H1 (cell line): ENCODE measurements around the gene DACT1. TPM values are rescaled to one million over a fixed set of nuclear protein-coding genes. Genes with fewer than 3 reads are reported as not detected.

Source experiments
- CTCF ChIA-PET: fragments of 300-600 bp; sonication (Branson Sonifier 250); formaldehyde crosslinking; loops from one replicate; lab custom pipeline; 2021; ENCODE audit not compliant: partially characterized antibody; lab: Charles Lee
- POLR2A ChIA-PET: fragments of 300-600 bp; sonication (Branson Sonifier 250); formaldehyde crosslinking; loops from one replicate; lab custom pipeline; 2021; ENCODE audit warnings: inconsistent platforms; ENCODE audit not compliant: partially characterized antibody; lab: Charles Lee
- DNase-seq, 2 experiments: peaks; one replicate each; pipeline versions ENCODE4 v3.0.0 to v3.0.0-alpha.2; 2010 to 2022; ENCODE audit warnings: low spot score in 2 of 2, low read depth in 1 of 2, mixed read lengths in 1 of 2
- FAIRE-seq: peaks from 2 replicates; lab custom pipeline; 2011; peaks lifted over from hg19 to GRCh38; lab: Jason Lieb, UNC
- H2AFZ ChIP-seq: 2 replicates; pipeline ENCODE4 v1.8.1; 2012; ENCODE audit warnings: low read length, inconsistent platforms
- H2AK5ac ChIP-seq: 2 replicates; pipeline ENCODE4 v1.6.1; 2013; ENCODE audit warnings: low read depth, low read length
- H2BK120ac ChIP-seq: replicated peaks from 2 replicates; pipeline ENCODE3; 2013; ENCODE audit warnings: low read depth, low read length, inconsistent platforms
- H2BK12ac ChIP-seq: 2 replicates; pipeline ENCODE4 v1.6.1; 2013; ENCODE audit warnings: low read depth, low read length
- H2BK15ac ChIP-seq: 2 replicates; pipeline ENCODE4 v1.6.1; 2013; ENCODE audit warnings: low read length
- H2BK20ac ChIP-seq: 2 replicates; pipeline ENCODE4 v1.6.1; 2013; ENCODE audit warnings: low read length
- H2BK5ac ChIP-seq: 2 replicates; pipeline ENCODE4 v1.6.1; 2013; ENCODE audit warnings: low read depth, low read length
- H3K14ac ChIP-seq: 2 replicates; pipeline ENCODE4 v1.6.1; 2013; ENCODE audit warnings: inconsistent platforms; ENCODE audit not compliant: insufficient read length
- H3K18ac ChIP-seq: 2 replicates; pipeline ENCODE4 v1.6.1; 2013; ENCODE audit warnings: low read length; ENCODE audit errors: extremely low read depth
- H3K23ac ChIP-seq: 2 replicates; pipeline ENCODE4 v1.6.1; 2013; ENCODE audit warnings: inconsistent platforms; ENCODE audit not compliant: insufficient read length
- H3K23me2 ChIP-seq: 2 replicates; pipeline ENCODE4 v1.6.1; 2013; ENCODE audit warnings: low read depth, low read length
- H3K27ac ChIP-seq: 2 replicates; pipeline ENCODE4 v1.6.1; 2011; ENCODE audit warnings: low read depth, low read length, inconsistent platforms
- H3K27me3 ChIP-seq, 4 experiments: replicated peaks in 1 of 4; 1 replicate in 1 of 4; 2 replicates in 3 of 4; pipeline versions ENCODE4 v1.6.1 to v1.8.1; 2011 to 2013; ENCODE audit warnings: low read length in 3 of 4, mild to moderate bottlenecking in 3 of 4, inconsistent platforms in 2 of 4, mixed read lengths in 2 of 4, moderate library complexity in 1 of 4; ENCODE audit not compliant: control insufficient read depth in 3 of 4, insufficient read depth in 3 of 4; ENCODE audit errors: extremely low read depth in 1 of 4
- H3K36me3 ChIP-seq, 4 experiments: 2 replicates each; pipeline versions ENCODE4 v1.6.1 to v1.8.1; 2011 to 2013; ENCODE audit warnings: mild to moderate bottlenecking in 4 of 4, low read length in 3 of 4, moderate library complexity in 2 of 4, control low read depth in 1 of 4, inconsistent platforms in 1 of 4; ENCODE audit not compliant: insufficient read depth in 4 of 4, control insufficient read depth in 2 of 4
- H3K4ac ChIP-seq: replicated peaks from 2 replicates; pipeline ENCODE3; 2013; ENCODE audit warnings: low read length, low read depth, mixed read lengths, inconsistent platforms; ENCODE audit not compliant: insufficient read length
- H3K4me1 ChIP-seq, 4 experiments: replicated peaks in 1 of 4; 1 replicate in 1 of 4; 2 replicates in 3 of 4; pipeline versions ENCODE4 v1.6.1 to v1.8.1; 2011 to 2013; ENCODE audit warnings: low read length in 3 of 4, inconsistent platforms in 2 of 4, mixed read lengths in 1 of 4; ENCODE audit not compliant: insufficient read depth in 4 of 4, control insufficient read depth in 3 of 4
- H3K4me2 ChIP-seq, 2 experiments: 2 replicates each; pipeline versions ENCODE4 v1.6.1 to v1.8.1; 2011 to 2013; ENCODE audit warnings: low read depth in 2 of 2, low read length in 2 of 2, control low read depth in 1 of 2, inconsistent platforms in 1 of 2, mild to moderate bottlenecking in 1 of 2; ENCODE audit not compliant: insufficient read depth in 1 of 2
- H3K4me3 ChIP-seq, 4 experiments: fragments of 200-600, 300-600 bp in 1 of 4; sonication (generic), shearing (Covaris generic), sonication (Bioruptor Twin) in 1 of 4; 2 replicates each; pipeline versions ENCODE4 v1.5.1 to v1.8.1; 2011 to 2016; ENCODE audit warnings: low read length in 4 of 4, low read depth in 3 of 4, control low read depth in 2 of 4, inconsistent platforms in 2 of 4, mild to moderate bottlenecking in 2 of 4, mixed read lengths in 1 of 4, moderate library complexity in 1 of 4; ENCODE audit not compliant: insufficient read depth in 2 of 4; ENCODE audit errors: extremely low read depth in 1 of 4
- H3K56ac ChIP-seq: replicated peaks from 2 replicates; pipeline ENCODE3; 2013; ENCODE audit warnings: low read depth, mild to moderate bottlenecking, mixed read lengths, low read length, inconsistent platforms; ENCODE audit not compliant: insufficient read length
- H3K79me1 ChIP-seq: 2 replicates; pipeline ENCODE4 v1.6.1; 2013; ENCODE audit warnings: low read depth, low read length, control low read depth
- H3K79me2 ChIP-seq, 2 experiments: 2 replicates each; pipeline versions ENCODE4 v1.6.1 to v1.8.1; 2012 to 2013; ENCODE audit warnings: low read length in 2 of 2, mild to moderate bottlenecking in 2 of 2, inconsistent platforms in 1 of 2; ENCODE audit not compliant: insufficient read depth in 2 of 2, control insufficient read depth in 1 of 2
- H3K9ac ChIP-seq, 4 experiments: replicated peaks in 1 of 4; 1 replicate in 1 of 4; 2 replicates in 3 of 4; pipeline versions ENCODE4 v1.6.1 to v1.8.1; 2011 to 2013; ENCODE audit warnings: low read depth in 3 of 4, low read length in 3 of 4, control low read depth in 2 of 4, mild to moderate bottlenecking in 2 of 4, moderate library complexity in 2 of 4, inconsistent platforms in 1 of 4; ENCODE audit errors: extremely low read depth in 1 of 4
- H3K9me3 ChIP-seq, 2 experiments: 2 replicates each; pipeline versions ENCODE4 v1.6.1 to v1.8.1; 2012 to 2013; ENCODE audit warnings: mild to moderate bottlenecking in 2 of 2, moderate library complexity in 2 of 2, control low read depth in 1 of 2, inconsistent platforms in 1 of 2, low read depth in 1 of 2, low read length in 1 of 2, mixed read lengths in 1 of 2; ENCODE audit not compliant: insufficient read depth in 2 of 2
- H4K20me1 ChIP-seq, 2 experiments: replicated peaks in 1 of 2; 2 replicates each; pipeline versions ENCODE3 to v1.8.1; 2011 to 2013; ENCODE audit warnings: inconsistent platforms in 2 of 2, low read length in 2 of 2, mild to moderate bottlenecking in 1 of 2; ENCODE audit not compliant: insufficient read depth in 2 of 2, control insufficient read depth in 1 of 2
- H4K5ac ChIP-seq: 2 replicates; pipeline ENCODE4 v1.6.1; 2013; ENCODE audit warnings: low read length, low read depth, mixed read lengths, inconsistent platforms; ENCODE audit not compliant: insufficient read length
- H4K8ac ChIP-seq: 2 replicates; pipeline ENCODE4 v1.8.0; 2013; ENCODE audit warnings: mild to moderate bottlenecking, moderate library complexity, low read length, inconsistent platforms; ENCODE audit not compliant: insufficient read depth; ENCODE audit errors: extremely low read depth
- H4K91ac ChIP-seq: replicated peaks from 2 replicates; pipeline ENCODE3; 2013; ENCODE audit warnings: low read length, mixed read lengths, inconsistent platforms; ENCODE audit not compliant: insufficient read length
- CBX5 ChIP-seq: fragments of 300-800, 300-1000 bp; sonication (generic); IDR thresholded peaks from 2 replicates; pipeline ENCODE4 v1.7.1; 2016; ENCODE audit warnings: antibody characterized with exemption, low read length, low read depth
- CEBPB ChIP-seq: IDR thresholded peaks from 2 replicates; pipeline ENCODE4 v1.6.1; 2012; ENCODE audit warnings: low read depth, low read length
- CHD1 ChIP-seq: IDR thresholded peaks from 2 replicates; pipeline ENCODE4 v1.6.1; 2012; ENCODE audit warnings: low read depth, low read length, improper control_type of control experiment
- EP300 ChIP-seq, 2 experiments: IDR thresholded peaks; 1 replicate in 1 of 2; 2 replicates in 1 of 2; pipeline ENCODE4 v1.6.1; 2011 to 2012; ENCODE audit warnings: low read depth in 2 of 2, low read length in 2 of 2, mild to moderate bottlenecking in 2 of 2, borderline replicate concordance in 1 of 2, inconsistent platforms in 1 of 2, moderate library complexity in 1 of 2
- GTF2F1 ChIP-seq: IDR thresholded peaks from 2 replicates; pipeline ENCODE4 v1.6.1; 2012; ENCODE audit warnings: low read depth, low read length, improper control_type of control experiment, borderline replicate concordance
- HDAC2 ChIP-seq, 2 experiments: fragments of 300-600 bp in 1 of 2; sonication (generic) in 1 of 2; IDR thresholded peaks; 2 replicates each; pipeline ENCODE4 v1.6.1; 2011 to 2012; ENCODE audit warnings: low read depth in 2 of 2, low read length in 2 of 2, mild to moderate bottlenecking in 2 of 2, moderate library complexity in 2 of 2, borderline replicate concordance in 1 of 2, inconsistent platforms in 1 of 2
- HDAC6 ChIP-seq: IDR thresholded peaks from one replicate; pipeline ENCODE4 v1.7.1; 2012; ENCODE audit warnings: low read depth, mild to moderate bottlenecking, inconsistent platforms, low read length, moderate library complexity
- KDM5A ChIP-seq: fragments of 200-600 bp; IDR thresholded peaks from 2 replicates; pipeline ENCODE4 v1.7.1; 2012; ENCODE audit warnings: mild to moderate bottlenecking, low read length, inconsistent platforms, mixed read lengths
- NRF1 ChIP-seq: IDR thresholded peaks from 2 replicates; pipeline ENCODE4 v1.6.1; 2011; ENCODE audit warnings: mild to moderate bottlenecking, low read depth, low read length, improper control_type of control experiment
- POLR2A ChIP-seq, 2 experiments: IDR thresholded peaks; 1 replicate in 1 of 2; 2 replicates in 1 of 2; pipeline ENCODE4 v1.6.1; 2011; ENCODE audit warnings: low read depth in 2 of 2, low read length in 2 of 2, mild to moderate bottlenecking in 2 of 2; ENCODE audit errors: control extremely low read depth in 1 of 2
- SP1 ChIP-seq: IDR thresholded peaks from 2 replicates; pipeline ENCODE4 v1.6.1; 2011; ENCODE audit warnings: low read depth, low read length
- SP4 ChIP-seq: IDR thresholded peaks from 2 replicates; pipeline ENCODE4 v1.6.1; 2012; ENCODE audit warnings: low read length, inconsistent platforms
- SRF ChIP-seq: IDR thresholded peaks from 2 replicates; pipeline ENCODE4 v1.6.1; 2011; ENCODE audit warnings: mild to moderate bottlenecking, low read depth, low read length, moderate library complexity
- TBP ChIP-seq: IDR thresholded peaks from 2 replicates; pipeline ENCODE4 v1.6.1; 2011; ENCODE audit warnings: low read depth, low read length, improper control_type of control experiment
- WGBS, 2 experiments: shearing (Covaris generic) in 1 of 2; methylation state at CpG; one replicate each; pipeline versions ENCODE4 v1.1.6 to v1.1.7; 2013 to 2015; ENCODE audit warnings: low lambda C conversion rate in 2 of 2, mixed read lengths in 2 of 2, inconsistent platforms in 1 of 2, low coverage in 1 of 2, missing lambda C conversion rate in 1 of 2; ENCODE audit not compliant: insufficient replicate concordance in 2 of 2, insufficient coverage in 1 of 2, insufficient read length in 1 of 2; ENCODE audit errors: extremely low coverage in 1 of 2, missing lambda C conversion rate in 1 of 2; 5-methylcytosine and 5-hydroxymethylcytosine counted together
- polyA plus RNA-seq, 7 experiments: library from polyadenylated mRNA; depleted of rRNA in 3 of 7; stranded (reverse) in 5 of 7; unstranded in 2 of 7; fragments of >200 nt in 5 of 7; fragments of 200-250 nt in 2 of 7; gene quantifications; 1 replicate in 5 of 7; 2 replicates in 1 of 7; 4 replicates in 1 of 7; pipeline versions ENCODE4 v1.2.1 to v1.2.3, GENCODE V29; 2011 to 2013; ENCODE audit warnings: missing spikeins in 2 of 7, mixed read lengths in 2 of 7
- total RNA-seq: library from RNA; stranded (reverse); fragmentation: NEBNext Ultra II Directional; extraction: Animal tissue kit (Norgen Biotek cat#: 25700); gene quantifications from 2 replicates; pipeline ENCODE4 v1.2.1, GENCODE V29; 2021
- TF ChIP-seq, protein P1 (sequence below): IDR thresholded peaks from 2 replicates; pipeline ENCODE4 v1.6.1; 2011; ENCODE audit warnings: low read depth, mild to moderate bottlenecking, low read length; ENCODE audit not compliant: insufficient read depth

The DACT1 gene
- total and polyA plus RNA-seq, 2 of the 8 experiments (the other 6 are each of a cell fraction or from before 2014, with no cell fraction given), result 3.2 to 29.8 TPM

DNA sequence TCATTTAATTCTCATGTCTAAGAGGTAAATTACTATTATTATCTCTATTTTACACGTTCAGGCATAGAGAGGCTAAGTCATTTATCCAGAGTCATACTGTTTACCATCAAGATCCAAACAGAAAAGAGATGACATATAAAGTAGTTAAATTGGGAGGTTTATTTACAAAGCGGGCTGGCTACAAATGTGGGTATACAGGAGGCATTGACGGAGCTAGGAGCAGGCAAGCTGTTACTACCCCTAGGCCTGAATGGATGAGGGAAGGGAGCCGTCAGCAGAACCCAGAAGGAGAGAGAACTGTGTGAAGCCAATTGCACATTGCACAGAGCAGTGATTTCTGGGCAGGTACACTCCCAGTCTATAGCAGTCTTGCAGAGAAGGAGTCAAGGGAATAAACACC lies 39.8 kb downstream of the DACT1 start:
- CTCF ChIA-PET, result interaction anchor here (0.7 kb wide), 1 partner anchor 269 kb away, joined by 4 read pairs; no protein-coding TSS in a partner anchor
- DNase-seq (no peak), FAIRE-seq (no peak)
- no peak overlapping the region for H3K14ac ChIP-seq
- no peak overlapping the region for H2BK20ac ChIP-seq
- H2AK5ac ChIP-seq, result no peak overlapping the region
- H2AFZ ChIP-seq, result no peak overlapping the region
- H3K56ac ChIP-seq, result no peak overlapping the region
- no peaks in the 10 kb centered on the region for H3K79me1 ChIP-seq
- no peak overlapping the region for H3K4me2 ChIP-seq
- H3K18ac ChIP-seq, result no peak overlapping the region
- no peaks in the 10 kb centered on the region for H3K36me3 ChIP-seq
- no peak overlapping the region for H3K9ac ChIP-seq
- no peaks in the 10 kb centered on the region for H3K4me1 ChIP-seq
- H4K20me1 ChIP-seq, result no peaks in the 10 kb centered on the region
- H2BK12ac ChIP-seq, result no peak overlapping the region
- H3K79me2 ChIP-seq, result no peaks in the 10 kb centered on the region
- POLR2A ChIA-PET, result no interaction called here
- no peak overlapping the region for H2BK5ac ChIP-seq
- no peaks in the 10 kb centered on the region for H3K27me3 ChIP-seq
- 92% methylated on average over 4 of the region's 4 CpGs; no CpG with 5 or more reads in 1 of the 2 experiments for WGBS, 2 experiments
- no peak overlapping the region for H2BK15ac ChIP-seq
- H3K4ac ChIP-seq, result no peak overlapping the region
- H3K27ac ChIP-seq, result no peak overlapping the region
- H4K5ac ChIP-seq, result no peak overlapping the region
- no peak overlapping the region for H4K8ac ChIP-seq
- no peaks in the 10 kb centered on the region for H3K9me3 ChIP-seq
- no peak overlapping the region for H4K91ac ChIP-seq
- H3K23ac ChIP-seq, result no peak overlapping the region
- H2BK120ac ChIP-seq, result no peak overlapping the region
- H3K4me3 ChIP-seq, result no peak overlapping the region
- H3K23me2 ChIP-seq, result no peaks in the 10 kb centered on the region; the same call in 1 of the 2 replicates
- TF ChIP-seq HDAC2 (IDR thresholded peaks at IDR 0.05; ENCODE audit: borderline replicate concordance in 1 of 2, low read depth in 2 of 2, low read length in 2 of 2) (no peak), TBP (no peak), KDM5A (no peak), SP1 (no peak), CEBPB (no peak), SP4 (no peak), POLR2A (IDR thresholded peaks at IDR 0.05; ENCODE audit: control extremely low read depth in 1 of 2, low read depth in 2 of 2, low read length in 2 of 2) (no peak), CHD1 (no peak), SRF (no peak), GTF2F1 (no peak), EP300 (IDR thresholded peaks at IDR 0.05; ENCODE audit: borderline replicate concordance in 1 of 2, low read depth in 2 of 2, low read length in 2 of 2) (no peak), CBX5 (no peak), NRF1 (no peak), HDAC6 (no peak)
- TF ChIP-seq, protein P1, sequence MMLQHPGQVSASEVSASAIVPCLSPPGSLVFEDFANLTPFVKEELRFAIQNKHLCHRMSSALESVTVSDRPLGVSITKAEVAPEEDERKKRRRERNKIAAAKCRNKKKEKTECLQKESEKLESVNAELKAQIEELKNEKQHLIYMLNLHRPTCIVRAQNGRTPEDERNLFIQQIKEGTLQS, result no peak
